ENCODE results near the gene CBX2. TPM values are rescaled to one million over a fixed set of nuclear protein-coding genes. Genes with fewer than 3 reads are reported as not detected.

The CBX2 gene
- total and polyA plus RNA-seq, 4 donors = 1.4 to 13.5 (median 3.0) TPM

DNA sequence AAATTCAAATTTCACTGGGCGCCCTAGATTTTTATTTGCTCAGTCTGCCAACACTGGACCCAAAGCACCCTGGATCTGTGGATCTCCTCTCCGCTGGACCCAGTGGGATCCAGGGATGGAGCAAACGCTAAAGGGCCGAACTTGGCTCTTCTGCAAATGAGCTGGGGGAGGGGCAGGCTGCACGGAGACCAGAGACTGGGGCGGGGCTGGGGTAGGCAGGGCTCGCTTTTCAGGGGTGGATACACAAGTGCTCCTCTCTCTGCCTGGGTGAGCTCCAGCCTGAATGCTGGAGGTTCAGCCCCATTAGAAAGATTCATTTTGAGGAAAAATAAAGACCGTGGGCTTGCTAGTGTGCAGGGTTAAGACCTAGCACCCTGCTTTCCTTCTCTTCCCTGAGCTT, 52.4 kb downstream of the CBX2 start:
- TF ChIP-seq, protein P1, sequence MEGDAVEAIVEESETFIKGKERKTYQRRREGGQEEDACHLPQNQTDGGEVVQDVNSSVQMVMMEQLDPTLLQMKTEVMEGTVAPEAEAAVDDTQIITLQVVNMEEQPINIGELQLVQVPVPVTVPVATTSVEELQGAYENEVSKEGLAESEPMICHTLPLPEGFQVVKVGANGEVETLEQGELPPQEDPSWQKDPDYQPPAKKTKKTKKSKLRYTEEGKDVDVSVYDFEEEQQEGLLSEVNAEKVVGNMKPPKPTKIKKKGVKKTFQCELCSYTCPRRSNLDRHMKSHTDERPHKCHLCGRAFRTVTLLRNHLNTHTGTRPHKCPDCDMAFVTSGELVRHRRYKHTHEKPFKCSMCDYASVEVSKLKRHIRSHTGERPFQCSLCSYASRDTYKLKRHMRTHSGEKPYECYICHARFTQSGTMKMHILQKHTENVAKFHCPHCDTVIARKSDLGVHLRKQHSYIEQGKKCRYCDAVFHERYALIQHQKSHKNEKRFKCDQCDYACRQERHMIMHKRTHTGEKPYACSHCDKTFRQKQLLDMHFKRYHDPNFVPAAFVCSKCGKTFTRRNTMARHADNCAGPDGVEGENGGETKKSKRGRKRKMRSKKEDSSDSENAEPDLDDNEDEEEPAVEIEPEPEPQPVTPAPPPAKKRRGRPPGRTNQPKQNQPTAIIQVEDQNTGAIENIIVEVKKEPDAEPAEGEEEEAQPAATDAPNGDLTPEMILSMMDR (IDR thresholded peaks at IDR 0.05; ENCODE audit: control extremely low read depth, extremely low read depth) = no peak
- no peak overlapping the region for H3K9ac ChIP-seq (ENCODE audit: insufficient read depth in 1 of 2, low read length in 2 of 2)
- H3K4me3 ChIP-seq = no peak overlapping the region
- H3K4me1 ChIP-seq (ENCODE audit: control insufficient read depth in 5 of 5, insufficient read depth in 5 of 5, low read length in 5 of 5) = peaks cover 8 to 63% (median 35%) of the 10 kb centered on the region in 5 donors
- no peak overlapping the region for H3K27ac ChIP-seq (ENCODE audit: low read depth in 1 of 2, low read length in 1 of 2)
- no peak for ATAC-seq (ENCODE audit: insufficient read depth, low FRiP score)
- H3K9me3 ChIP-seq (ENCODE audit: control insufficient read depth in 4 of 4, insufficient read depth in 3 of 4, low read length in 3 of 4) = no peaks in the 10 kb centered on the region
- WGBS, 2 donors = 72 to 75% methylated on average over 8 of the region's 8 CpGs
- DNase-seq = no peak
- H3K27me3 ChIP-seq (ENCODE audit: control insufficient read depth in 3 of 3, insufficient read depth in 3 of 3, low read length in 2 of 3) = no peaks in the 10 kb centered on the region
- peaks cover 0 to 19% (median 8%) of the 10 kb centered on the region in 4 donors for H3K36me3 ChIP-seq (ENCODE audit: control insufficient read depth in 4 of 4, insufficient read depth in 4 of 4, low read length in 4 of 4)

DNA sequence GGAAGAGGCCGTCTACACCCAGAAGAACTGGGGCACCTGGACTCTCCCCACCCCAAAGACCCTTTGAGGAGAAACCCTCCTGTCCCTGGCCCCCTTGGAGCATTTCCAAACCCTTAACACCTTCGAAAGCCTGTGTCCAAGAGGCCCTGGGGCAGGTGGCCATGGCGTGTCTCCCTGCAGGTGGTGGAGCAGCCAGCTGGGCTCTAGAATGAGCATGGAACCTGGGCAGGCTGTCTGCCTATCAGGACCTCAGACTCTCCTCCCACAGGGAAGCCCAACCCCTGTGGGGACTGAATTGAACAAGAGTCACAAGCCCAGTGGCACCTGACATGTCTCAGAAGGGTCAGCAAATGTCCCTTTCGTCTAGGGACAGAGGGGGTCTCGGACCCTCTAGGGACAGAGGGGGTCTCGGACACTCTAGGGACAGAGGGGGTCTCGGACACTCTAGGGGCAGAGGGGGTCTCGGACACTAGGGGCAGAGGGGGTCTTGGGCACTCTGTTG, 52.9 kb downstream of the CBX2 start:
- H3K4me1 ChIP-seq (ENCODE audit: control insufficient read depth in 5 of 5, insufficient read depth in 5 of 5, low read length in 5 of 5) = peaks cover 8 to 68% (median 39%) of the 10 kb centered on the region in 5 donors
- no peaks in the 10 kb centered on the region for H3K27me3 ChIP-seq (ENCODE audit: control insufficient read depth in 3 of 3, insufficient read depth in 3 of 3, low read length in 2 of 3)
- H3K36me3 ChIP-seq (ENCODE audit: control insufficient read depth in 4 of 4, insufficient read depth in 4 of 4, low read length in 4 of 4) = peaks cover 0 to 24% (median 8%) of the 10 kb centered on the region in 4 donors
- DNase-seq = no peak
- H3K9me3 ChIP-seq (ENCODE audit: control insufficient read depth in 4 of 4, insufficient read depth in 3 of 4, low read length in 3 of 4) = no peaks in the 10 kb centered on the region
- H3K27ac ChIP-seq (ENCODE audit: low read depth in 1 of 2, low read length in 1 of 2) = no peak overlapping the region
- H3K4me3 ChIP-seq = no peak overlapping the region
- no peak overlapping the region for H3K9ac ChIP-seq (ENCODE audit: insufficient read depth in 1 of 2, low read length in 2 of 2)
- TF ChIP-seq, protein P1 (IDR thresholded peaks at IDR 0.05; ENCODE audit: control extremely low read depth, extremely low read depth) = no peak
- 89 to 93% methylated on average over 8 of the region's 8 CpGs for WGBS, 2 donors
- no peak for ATAC-seq (ENCODE audit: insufficient read depth, low FRiP score)

DNA sequence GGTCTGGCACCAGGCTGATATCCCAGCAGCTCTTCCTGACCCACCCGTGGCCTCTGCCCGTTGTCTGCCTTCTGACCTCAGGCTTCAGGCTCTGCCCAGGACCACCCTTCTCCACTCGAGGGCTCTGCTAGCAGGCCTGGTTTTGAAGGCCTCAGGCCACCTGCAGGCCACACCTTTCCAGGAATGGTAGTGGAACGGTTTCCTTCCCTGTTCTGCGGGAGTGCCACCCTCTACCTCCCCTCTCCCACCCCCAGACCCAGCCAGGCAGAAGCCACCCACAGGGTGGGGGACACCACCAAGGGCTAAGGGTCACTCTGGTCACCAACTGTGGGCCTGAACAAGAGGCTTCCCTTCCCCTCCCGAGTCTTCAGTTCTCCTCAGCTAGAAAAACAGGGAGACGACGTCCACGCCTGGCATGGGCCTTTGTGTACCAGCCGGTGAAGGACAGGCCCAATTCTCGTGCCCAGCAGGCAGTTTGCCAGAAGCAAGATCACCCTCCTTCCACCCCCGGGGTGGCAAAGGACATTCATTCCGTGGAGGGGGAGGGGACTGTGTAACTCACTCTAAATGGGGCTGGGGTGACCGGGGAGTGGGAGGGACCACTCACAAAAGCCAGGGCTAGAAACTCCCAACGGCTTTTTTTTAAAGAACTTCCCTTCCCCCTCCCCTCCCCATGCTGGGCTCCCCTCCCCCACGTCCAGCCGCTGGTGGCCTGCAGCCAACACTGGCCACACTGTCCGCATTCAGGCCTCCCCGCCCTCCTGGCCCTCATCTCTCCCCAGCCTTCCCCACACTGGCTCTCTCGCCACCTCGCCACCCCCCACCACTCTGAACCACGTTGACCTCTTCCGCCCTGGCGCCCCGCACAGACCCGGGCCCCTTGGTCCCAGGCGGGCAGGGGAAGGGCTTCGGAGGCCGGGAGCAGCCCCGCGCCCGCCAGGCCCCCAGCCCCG, 53.6 kb downstream of the CBX2 start:
- Histone ChIP-seq H3K27ac (ENCODE audit: low read depth in 1 of 2, low read length in 1 of 2) (peak overlapping the region; percentile 48 to 50), H3K9ac (ENCODE audit: insufficient read depth in 1 of 2, low read length in 2 of 2) (no peak overlapping the region), H3K4me1 (ENCODE audit: control insufficient read depth in 5 of 5, insufficient read depth in 5 of 5, low read length in 5 of 5) (peaks cover 8 to 71% (median 40%) of the 10 kb centered on the region in 5 donors), H3K9me3 (ENCODE audit: control insufficient read depth in 4 of 4, insufficient read depth in 3 of 4, low read length in 3 of 4) (no peaks in the 10 kb centered on the region), H3K4me3 (no peak overlapping the region), H3K36me3 (ENCODE audit: control insufficient read depth in 4 of 4, insufficient read depth in 4 of 4, low read length in 4 of 4) (peaks cover 0 to 24% (median 8%) of the 10 kb centered on the region in 4 donors), H3K27me3 (ENCODE audit: control insufficient read depth in 3 of 3, insufficient read depth in 3 of 3, low read length in 2 of 3) (no peaks in the 10 kb centered on the region)
- DNase-seq (peak; percentile 83 to 87 (median 87)), ATAC-seq (ENCODE audit: insufficient read depth, low FRiP score) (peak; percentile 13)
- TF ChIP-seq, protein P1 (IDR thresholded peaks at IDR 0.05; ENCODE audit: control extremely low read depth, extremely low read depth) = no peak
- WGBS, 2 donors = 24 to 25% methylated on average over 30 to 33 of the region's 33 CpGs

Data from lung (tissue), 12 donors.